SH-SY5Y (cell line): Measurements from ENCODE around the gene VLDLR.

Experiments used
- GATA2 ChIP-seq: IDR thresholded peaks from 2 replicates; pipeline ENCODE4 v1.6.1; 2011; ENCODE audit warnings: mild to moderate bottlenecking, low read depth, low read length
- GATA3 ChIP-seq: IDR thresholded peaks from 2 replicates; pipeline ENCODE4 v1.6.1; 2011; ENCODE audit warnings: low read depth, mild to moderate bottlenecking, low read length, moderate library complexity

VLDLR gene

DNA sequence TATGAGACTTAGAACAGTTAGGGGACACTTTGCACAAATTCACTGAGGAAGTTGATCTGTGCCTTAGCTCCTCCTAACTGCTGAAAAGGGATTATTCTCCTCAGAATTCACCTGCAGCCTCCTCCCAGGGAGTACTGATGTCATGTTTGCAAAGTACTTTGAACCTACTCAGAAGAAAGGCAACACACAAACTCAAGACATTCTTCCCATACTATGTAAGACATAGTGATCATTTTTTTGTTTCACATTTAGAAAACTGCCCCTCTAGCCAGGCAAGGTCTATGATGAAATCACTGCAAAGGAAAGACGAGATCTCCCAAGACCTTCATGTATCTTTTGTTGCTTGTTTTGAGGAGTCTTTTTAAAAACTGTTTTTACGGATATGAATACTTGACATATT is 10.6 kb upstream of the VLDLR start:
- no peak for TF ChIP-seq GATA2
- TF ChIP-seq GATA3: no peak

DNA sequence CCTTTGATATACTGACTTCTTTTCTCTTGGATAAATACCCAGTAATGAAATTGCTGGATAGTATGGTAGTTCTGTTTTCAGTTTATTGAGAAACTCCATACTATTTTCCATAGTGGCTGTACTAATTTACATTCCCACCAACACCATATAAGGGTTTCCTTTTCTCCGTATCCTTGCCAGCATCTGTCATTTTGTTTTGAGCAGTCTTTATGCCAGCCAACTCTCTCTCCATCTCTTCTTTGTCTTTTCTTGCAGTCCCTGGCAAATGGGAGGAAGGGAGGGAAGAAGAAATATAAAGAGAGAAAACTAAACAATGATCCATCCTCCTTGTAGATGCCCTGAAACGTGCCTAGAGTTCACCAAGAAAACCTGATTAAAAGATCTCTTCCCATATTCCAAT is 9.6 kb upstream of the VLDLR start:
- TF ChIP-seq GATA2: no peak
- no peak for TF ChIP-seq GATA3

DNA sequence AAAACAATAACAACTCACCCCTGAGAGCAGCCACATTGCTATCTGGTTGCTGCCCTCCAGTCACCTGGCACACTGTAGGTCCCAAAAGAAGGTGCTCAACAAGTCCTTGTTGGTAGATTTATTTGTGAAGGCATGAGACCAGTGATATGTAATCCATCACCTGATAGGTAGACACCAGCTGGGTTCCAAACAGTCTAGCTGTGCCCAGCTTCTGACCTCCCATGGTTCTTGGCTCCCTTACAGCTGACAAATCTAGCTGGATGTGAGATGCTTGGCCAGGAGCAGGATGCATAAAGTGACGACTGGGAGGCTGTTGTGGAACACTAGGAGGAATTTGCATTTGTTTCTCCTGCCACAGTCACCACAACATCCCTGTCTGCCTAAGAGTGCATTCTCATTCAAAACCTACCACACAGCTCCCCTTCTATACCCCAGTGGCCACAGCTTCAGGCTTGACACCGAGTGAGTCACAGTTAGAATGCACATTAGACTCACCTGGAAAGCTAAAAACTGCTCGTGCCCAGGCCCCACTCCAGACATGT is 7.8 kb upstream of the VLDLR start:
- no peak for TF ChIP-seq GATA3
- no peak for TF ChIP-seq GATA2

DNA sequence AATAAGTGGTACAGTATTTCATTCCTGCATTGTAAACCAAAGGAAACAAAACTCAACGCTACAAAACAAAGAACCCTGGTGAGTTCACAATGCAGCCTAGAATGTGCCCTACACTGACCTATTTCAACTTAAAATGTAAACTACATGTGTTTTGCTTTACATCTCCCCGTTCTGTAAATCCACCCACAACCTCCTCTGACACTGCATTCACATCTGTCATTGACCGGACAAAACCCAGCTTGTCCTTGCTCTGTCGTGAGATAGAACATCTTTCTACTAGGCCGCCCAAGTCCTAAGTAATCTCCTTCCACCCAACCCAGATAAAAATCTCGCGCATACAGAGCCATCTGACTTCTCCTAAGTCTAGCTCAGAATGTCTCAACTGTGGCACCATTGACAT is 6.1 kb upstream of the VLDLR start:
- TF ChIP-seq GATA3 (no peak), GATA2 (no peak)

DNA sequence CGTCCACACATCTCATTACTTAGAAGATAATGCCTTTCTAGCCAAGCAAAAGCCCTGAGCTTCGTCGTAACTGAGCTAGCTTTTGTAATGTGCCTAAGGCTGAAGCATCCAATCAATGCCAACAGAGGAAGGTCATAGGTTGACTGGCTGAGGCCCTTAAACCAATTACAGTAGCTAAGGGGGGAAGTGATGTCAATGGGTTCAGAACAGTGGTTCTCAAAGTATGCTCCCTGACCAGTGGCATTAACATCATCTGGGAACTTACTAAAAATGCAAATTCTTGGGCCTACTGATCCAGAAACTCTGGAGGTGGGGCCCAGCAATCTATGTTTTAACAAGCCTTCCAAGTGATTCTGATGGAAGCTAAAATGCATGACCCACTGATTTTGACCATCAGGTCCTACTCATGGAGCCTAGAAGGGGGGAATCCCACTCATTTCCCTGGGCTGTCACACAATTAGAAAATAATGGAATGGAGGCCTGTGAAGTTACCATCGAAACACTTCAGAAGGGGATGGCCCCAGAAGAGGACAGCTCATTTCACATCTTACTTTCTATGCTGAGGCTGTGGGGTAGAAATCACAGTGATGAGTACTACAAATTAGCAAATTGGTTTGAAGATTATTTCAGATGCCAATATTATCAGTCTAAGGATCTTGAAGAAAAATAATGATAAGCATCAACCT is 4.8 kb upstream of the VLDLR start:
- TF ChIP-seq GATA2: no peak
- no peak for TF ChIP-seq GATA3

DNA sequence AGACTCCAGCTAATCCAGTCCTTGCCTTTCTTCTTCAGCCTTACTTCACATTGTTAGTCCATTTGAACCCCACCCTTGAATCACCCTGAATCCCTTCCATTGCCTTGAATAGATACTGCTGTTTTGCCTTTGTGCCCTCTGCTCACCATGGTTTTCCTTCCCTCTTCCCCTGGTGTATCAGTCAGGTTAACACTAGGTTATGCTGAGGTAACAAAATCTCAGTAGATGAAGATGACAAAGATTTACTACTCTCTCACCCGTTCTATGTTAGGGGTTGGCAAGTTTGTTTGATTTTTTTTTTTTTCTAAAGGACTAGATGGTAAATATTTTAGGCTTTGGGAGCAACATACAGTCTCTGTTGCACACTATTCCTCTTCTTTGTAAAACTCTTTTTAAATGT is 3.3 kb upstream of the VLDLR start:
- TF ChIP-seq GATA2 (no peak), GATA3 (no peak)

DNA sequence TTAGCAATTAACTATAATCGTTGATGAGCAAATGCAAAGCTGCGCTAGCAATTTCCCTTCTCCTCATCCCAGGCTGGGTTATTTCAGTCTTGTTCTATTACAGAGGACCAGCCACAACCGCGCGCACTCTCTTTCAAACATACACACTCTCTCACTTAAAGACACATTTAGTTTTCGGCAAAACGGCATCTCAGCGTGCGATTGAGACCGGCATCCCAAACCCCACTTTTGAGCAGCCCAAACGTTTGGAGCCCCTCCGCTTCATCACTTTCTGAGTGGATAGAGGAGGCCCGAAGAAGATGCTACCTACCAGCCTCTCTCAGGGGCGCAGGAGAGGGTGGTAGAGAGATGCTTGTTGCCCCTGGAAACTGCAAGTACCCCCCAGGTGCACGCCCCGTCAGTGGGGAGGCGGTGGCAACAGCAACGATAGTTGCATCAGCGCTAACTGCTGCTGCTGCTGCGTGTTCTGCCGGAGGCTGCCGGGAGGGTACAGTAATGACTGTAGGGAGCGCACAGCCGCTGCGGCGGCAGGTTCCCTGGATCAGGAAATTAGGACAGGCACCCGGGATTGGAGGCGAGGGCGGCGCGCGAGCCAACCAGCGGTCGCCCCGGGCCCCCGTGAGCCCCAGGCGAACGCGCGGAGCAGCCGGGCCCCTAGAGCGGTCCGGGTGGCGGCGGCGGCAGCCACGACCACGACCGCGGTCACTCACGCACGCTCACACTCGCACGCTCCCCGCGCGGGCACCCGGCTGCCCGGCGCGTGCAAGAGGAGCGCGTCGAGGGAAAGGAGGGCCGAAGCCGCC is 467 bp upstream of the VLDLR start:
- TF ChIP-seq GATA3: no peak
- TF ChIP-seq GATA2: no peak; the same call in 1 of the 2 replicates

DNA sequence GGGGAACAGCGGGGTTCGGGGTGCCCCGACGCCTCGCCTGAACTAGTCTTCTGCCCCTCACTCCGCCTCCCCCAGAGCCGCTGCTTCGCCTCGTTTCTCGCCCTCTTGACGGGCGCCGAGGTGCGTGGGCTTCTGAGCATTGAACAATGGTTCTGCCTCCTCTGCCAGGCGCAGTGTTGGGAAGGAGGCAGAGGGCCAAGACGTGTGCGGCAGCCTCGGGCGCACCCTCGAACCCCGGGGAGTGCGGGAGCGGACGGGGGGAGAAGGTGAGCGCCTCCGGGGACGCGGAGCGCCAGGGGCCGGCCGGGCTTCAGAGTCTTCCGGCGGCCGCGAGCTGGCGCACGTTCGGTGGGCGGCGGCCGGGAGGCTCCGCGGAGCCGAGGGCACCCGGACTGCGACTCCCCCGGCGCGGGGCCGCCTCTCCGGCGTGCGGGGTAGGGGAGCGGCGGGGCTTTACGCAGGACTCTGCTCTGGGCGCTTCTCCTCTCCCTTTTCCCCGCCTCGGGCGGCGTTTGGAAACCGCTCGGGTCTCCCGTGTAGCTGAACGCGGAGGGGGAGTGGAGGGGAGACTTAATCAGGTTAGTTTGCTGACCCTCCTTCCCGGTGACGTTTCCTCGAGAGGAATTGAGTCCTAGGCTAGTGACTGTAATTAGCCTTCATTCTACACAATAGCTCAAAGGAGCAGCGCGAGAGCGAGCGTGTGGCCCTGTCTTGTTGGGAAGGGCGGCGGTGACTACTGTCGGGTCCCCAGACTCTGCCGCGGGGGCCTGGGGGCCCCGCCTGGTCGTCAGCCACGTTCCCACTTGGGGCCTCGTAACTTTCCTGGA is 1.1 kb downstream of the VLDLR start:
- TF ChIP-seq GATA2 (no peak), GATA3 (no peak)

DNA sequence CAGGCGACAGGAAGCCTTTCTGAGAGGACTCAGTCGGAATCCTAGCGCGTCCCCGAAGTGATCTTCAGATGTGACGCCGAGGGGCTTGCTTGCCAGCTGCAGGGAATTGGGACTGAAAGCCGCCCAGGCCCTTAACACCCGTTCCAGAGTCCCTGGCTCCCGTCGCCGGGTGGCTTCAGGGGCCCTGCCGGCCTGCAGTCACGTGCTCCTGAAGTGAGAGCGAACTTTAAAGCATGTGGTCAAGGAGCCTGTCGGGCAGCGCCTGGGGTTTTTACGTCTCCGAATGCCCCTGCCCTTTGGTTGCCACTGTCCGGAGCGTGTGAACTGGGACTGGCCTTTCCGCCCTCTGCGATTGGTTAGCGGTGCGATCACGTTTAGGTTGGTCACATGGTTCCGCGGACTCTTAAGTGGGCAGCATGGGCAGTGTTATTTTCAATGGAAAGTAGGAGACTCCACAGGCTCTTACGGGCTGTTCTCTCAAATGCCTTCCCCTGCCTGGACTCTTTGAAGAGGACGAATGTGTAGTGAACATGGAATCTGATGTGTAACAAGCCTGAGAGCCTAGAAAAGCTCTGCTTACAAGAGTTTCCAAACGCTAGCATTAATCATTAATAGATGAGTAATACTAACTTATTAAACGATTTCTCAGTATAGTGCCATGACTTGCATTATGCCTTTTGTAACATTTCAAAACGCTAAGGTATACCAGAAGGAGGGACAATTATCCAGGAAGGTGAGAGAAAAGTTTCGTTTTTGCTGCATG is 1.9 kb downstream of the VLDLR start:
- TF ChIP-seq GATA2 (no peak), GATA3 (no peak)

DNA sequence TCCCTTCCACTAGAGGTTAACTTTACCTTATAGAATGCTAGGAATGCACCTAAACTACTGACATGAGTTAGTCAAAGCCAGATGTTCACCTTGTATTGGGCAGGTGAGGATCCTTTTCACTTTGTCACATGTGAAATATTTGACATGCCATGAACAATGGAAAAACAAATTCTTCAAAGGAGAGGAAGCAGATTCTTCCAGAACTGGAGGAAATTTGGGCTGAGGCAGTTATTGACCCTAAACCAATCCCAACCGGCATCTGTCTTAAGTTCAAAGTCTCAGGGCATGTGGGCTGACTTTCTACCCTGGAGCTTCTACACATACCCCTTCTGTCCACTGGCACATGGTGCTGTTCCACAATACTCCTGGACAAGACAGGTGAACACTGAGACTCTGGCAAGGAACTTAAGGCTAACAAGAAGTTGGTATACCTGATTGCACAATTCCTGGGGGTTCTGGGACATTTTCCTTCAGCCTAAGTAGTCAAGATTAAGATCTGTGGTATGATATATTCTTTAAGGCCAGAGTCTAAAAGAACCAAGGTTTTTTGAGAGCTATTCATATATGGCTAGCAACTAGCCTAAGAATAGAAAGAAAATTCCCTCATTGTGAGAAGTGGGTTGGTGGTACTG is 2.6 kb downstream of the VLDLR start:
- TF ChIP-seq GATA2: no peak
- no peak for TF ChIP-seq GATA3

DNA sequence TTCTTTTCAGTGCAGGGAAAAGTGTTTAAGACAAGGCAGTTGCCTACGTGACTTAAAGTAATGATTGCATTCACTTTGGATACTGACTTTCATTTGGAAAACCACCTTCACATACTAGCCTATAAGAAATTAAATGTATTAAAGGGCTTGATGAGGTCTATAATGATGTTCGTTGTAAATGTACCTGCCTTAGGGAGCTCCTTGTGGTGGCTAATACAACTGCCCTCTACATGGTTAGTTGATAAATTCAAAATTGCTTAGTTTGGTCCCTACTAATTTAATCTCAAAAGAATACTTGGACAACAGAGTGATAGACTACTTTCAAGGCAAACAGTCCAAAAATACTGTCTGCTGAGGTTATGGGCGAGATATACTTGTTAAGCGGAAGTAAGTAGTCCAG is 3.8 kb downstream of the VLDLR start:
- TF ChIP-seq GATA2 (no peak), GATA3 (no peak)

DNA sequence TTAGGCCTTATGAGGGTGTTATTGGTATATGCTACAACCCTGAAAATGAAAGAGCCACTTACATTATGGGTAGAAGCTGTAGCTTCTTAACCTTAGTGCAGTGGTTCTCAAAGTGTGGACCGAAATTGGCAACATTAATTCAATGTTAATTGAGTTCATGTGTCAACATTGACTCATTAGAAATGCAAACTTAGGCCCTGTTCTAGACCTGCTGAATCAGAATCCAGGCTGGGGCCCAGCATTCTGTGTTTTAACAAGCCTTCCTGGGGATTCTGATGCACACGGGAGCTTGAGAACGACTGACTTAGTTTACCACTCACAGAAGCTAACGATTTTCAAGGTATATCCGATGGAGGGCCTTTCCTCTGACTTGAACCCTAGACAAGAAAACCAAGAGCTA is 7.3 kb downstream of the VLDLR start:
- TF ChIP-seq GATA3 (no peak), GATA2 (no peak)

DNA sequence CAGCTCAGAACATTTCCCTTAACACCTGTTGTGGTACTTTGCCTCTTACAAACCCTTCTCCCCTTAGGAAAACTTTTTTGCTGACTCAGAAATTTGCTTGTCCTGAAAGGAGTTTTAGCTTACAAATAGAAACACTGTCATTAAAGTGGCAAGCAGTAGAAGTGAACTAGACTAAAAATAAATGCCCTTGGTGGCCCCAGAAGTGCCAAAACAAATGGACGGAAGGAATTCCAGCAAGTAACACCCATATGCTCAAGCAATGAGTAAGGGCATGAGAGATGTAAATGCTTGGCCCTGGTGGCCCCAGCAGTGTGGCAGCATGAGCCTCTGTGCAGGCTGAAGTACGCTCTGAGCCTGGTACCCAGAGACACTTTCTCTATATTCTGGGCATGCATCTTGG is 8.6 kb downstream of the VLDLR start:
- TF ChIP-seq GATA2 (no peak), GATA3 (no peak)
